Kidney (tissue), 14 donors: ENCODE measurements around the gene NUP214. TPM values are rescaled to one million over a fixed set of nuclear protein-coding genes. Genes with fewer than 3 reads are reported as not detected.

ENCODE experiments used
- DNase-seq, 5 donors: peaks; one replicate each; pipeline ENCODE4 v3.0.0-alpha.2; 2013 to 2020
- FAIRE-seq: peaks from 2 replicates; lab custom pipeline; 2012; peaks lifted over from hg19 to GRCh38; lab: Jason Lieb, UNC
- H3K27ac ChIP-seq, 2 donors: one replicate each; pipeline ENCODE4 v1.7.0; 2013; ENCODE audit warnings: low read depth in 2 of 2, low read length in 2 of 2, inconsistent platforms in 1 of 2
- H3K27me3 ChIP-seq: one replicate; pipeline ENCODE4 v1.7.1; 2013; ENCODE audit warnings: low read length, inconsistent platforms; ENCODE audit not compliant: control insufficient read depth, insufficient read depth
- H3K36me3 ChIP-seq, 3 donors: one replicate each; pipeline versions ENCODE4 v1.7.0 to v1.7.1; 2013; ENCODE audit warnings: low read length in 3 of 3, control low read depth in 1 of 3, inconsistent platforms in 1 of 3; ENCODE audit not compliant: insufficient read depth in 3 of 3, control insufficient read depth in 2 of 3
- H3K4me1 ChIP-seq, 3 donors: one replicate each; pipeline versions ENCODE4 v1.7.0 to v1.7.1; 2013; ENCODE audit warnings: low read length in 3 of 3, inconsistent platforms in 1 of 3, low read depth in 1 of 3; ENCODE audit not compliant: control insufficient read depth in 2 of 3, insufficient read depth in 2 of 3
- H3K4me3 ChIP-seq, 3 donors: one replicate each; pipeline versions ENCODE4 v1.7.0 to v1.8.1; 2013; ENCODE audit warnings: low read length in 3 of 3, control low read depth in 1 of 3, inconsistent platforms in 1 of 3
- H3K9ac ChIP-seq, 3 donors: one replicate each; pipeline versions ENCODE4 v1.7.0 to v1.7.1; 2013; ENCODE audit warnings: low read length in 3 of 3, control low read depth in 1 of 3, inconsistent platforms in 1 of 3
- H3K9me3 ChIP-seq, 3 donors: one replicate each; pipeline versions ENCODE4 v1.7.0 to v1.7.1; 2013; ENCODE audit warnings: low read length in 3 of 3, control low read depth in 1 of 3, inconsistent platforms in 1 of 3; ENCODE audit not compliant: control insufficient read depth in 2 of 3, insufficient read depth in 1 of 3
- CTCF ChIP-seq: IDR thresholded peaks from 3 replicates; pipeline ENCODE4 v1.5.1; 2012; ENCODE audit warnings: mild to moderate bottlenecking, moderate library complexity, borderline replicate concordance; ENCODE audit not compliant: insufficient read depth; ENCODE audit errors: extremely low read depth
- intact Hi-C: fragments of 100-400 bp; cut with DNase I; formaldehyde crosslinking; loops from one replicate; pipeline ENCODE4 v1.11.1; 2022
- polyA plus RNA-seq: library from polyadenylated mRNA; stranded (reverse); fragments of 350-450 nt; fragmentation: Illumina TruSeq; extraction: RNeasy Lipid Tissue Mini Kit (QIAGEN cat#74804); gene quantifications from one replicate; pipeline ENCODE4 v1.2.3, GENCODE V29; 2014; ENCODE audit warnings: low read depth, low replicate concordance; ENCODE audit not compliant: insufficient read depth
- total RNA-seq: library from RNA; stranded (reverse); fragmentation: NEBNext Ultra II Directional; extraction: Animal tissue kit (Norgen Biotek cat#: 25700); gene quantifications from one replicate; pipeline ENCODE4 v1.2.1, GENCODE V29; 2021
- donor health status: control.
- donor health status: control.
- donor health status: control.
- donor health status: control.
- donor health status: control.
- donor health status: DM: yes; HTN: yes; CAD: no.
- donor health status: Normal renal cell carcinoma (clear cell type).

NUP214 gene
- total and polyA plus RNA-seq, 2 donors from 2014 or later, result 28.4 to 75.3 TPM

- no peak overlapping the region for H3K9ac ChIP-seq
- peaks cover 0 to 2% (median 0%) of the 10 kb centered on the region in 3 donors for H3K36me3 ChIP-seq
- peaks cover 0 to 23% (median 14%) of the 10 kb centered on the region in 3 donors for H3K4me1 ChIP-seq
- H3K4me3 ChIP-seq, result no peak overlapping the region
- TF ChIP-seq CTCF, result no peak
- no peaks in the 10 kb centered on the region for H3K9me3 ChIP-seq
- intact Hi-C loops, result no loop called here
- FAIRE-seq, result no peak
- no peak for DNase-seq
- no peaks in the 10 kb centered on the region for H3K27me3 ChIP-seq
- H3K27ac ChIP-seq, result peak overlapping the region in 1 of 2 donors; percentile 2
Observed at GRCh38 chr9:131105952-131106351, 19.4 kb upstream of the NUP214 start.

- no peak overlapping the region for H3K9ac ChIP-seq
- peaks cover 0 to 14% (median 11%) of the 10 kb centered on the region in 3 donors for H3K4me1 ChIP-seq
- H3K27me3 ChIP-seq, result no peaks in the 10 kb centered on the region
- no peaks in the 10 kb centered on the region for H3K9me3 ChIP-seq
- peak overlapping the region; percentile 38 to 52 for H3K27ac ChIP-seq
- intact Hi-C loops, result no loop called here
- peaks cover 0 to 2% (median 0%) of the 10 kb centered on the region in 3 donors for H3K36me3 ChIP-seq
- TF ChIP-seq CTCF, result no peak
- no peak overlapping the region for H3K4me3 ChIP-seq
- DNase-seq (peak in 1 of 5 donors; percentile 72), FAIRE-seq (no peak)
Observed at GRCh38 chr9:131107760-131108159, 17.6 kb upstream of the NUP214 start.

- H3K27me3 ChIP-seq, result no peaks in the 10 kb centered on the region
- peak overlapping the region; percentile 84 to 93 for H3K27ac ChIP-seq
- DNase-seq, result peak; percentile 45 to 93 (median 69)
- FAIRE-seq, result no peak
- H3K4me3 ChIP-seq, result peak overlapping the region in 2 of 3 donors; percentile 47 to 65
- peak overlapping the region in 1 of 3 donors; percentile 85 for H3K9ac ChIP-seq
- peaks cover 0 to 11% (median 5%) of the 10 kb centered on the region in 3 donors for H3K4me1 ChIP-seq
- H3K36me3 ChIP-seq, result peaks cover 0 to 3% (median 2%) of the 10 kb centered on the region in 3 donors
- H3K9me3 ChIP-seq, result no peaks in the 10 kb centered on the region
- intact Hi-C loops, result no loop called here
- TF ChIP-seq CTCF, result no peak
Observed at GRCh38 chr9:131111186-131111853, 14.1 kb upstream of the NUP214 start.
